NOMO-1 treated with dmso at 0.1 percent for 144 hours (cell line): Measurements from ENCODE around the gene COBLL1.

Experiments
- DNase-seq: peaks from one replicate; lab custom pipeline; 2025; ENCODE audit not compliant: unreplicated experiment; lab: John Stamatoyannopoulos, UW

The COBLL1 gene

GRCh38 chr2:164757934-164758695 lies 83.5 kb downstream of the COBLL1 start:
- no peak for DNase-seq

GRCh38 chr2:164756773-164757172 lies 84.8 kb downstream of the COBLL1 start:
- no peak for DNase-seq

GRCh38 chr2:164755952-164756351 lies 85.7 kb downstream of the COBLL1 start:
- no peak for DNase-seq

GRCh38 chr2:164754157-164755093 lies 87.2 kb downstream of the COBLL1 start:
- DNase-seq, result no peak

GRCh38 chr2:164752956-164753355 lies 88.7 kb downstream of the COBLL1 start:
- no peak for DNase-seq

GRCh38 chr2:164747783-164748433 lies 93.7 kb downstream of the COBLL1 start:
- DNase-seq, result no peak

GRCh38 chr2:164747140-164747539 lies 94.5 kb downstream of the COBLL1 start:
- no peak for DNase-seq

GRCh38 chr2:164746713-164747112 lies 94.9 kb downstream of the COBLL1 start:
- DNase-seq, result no peak

GRCh38 chr2:164745012-164745797 lies 96.4 kb downstream of the COBLL1 start:
- no peak for DNase-seq

- no peak for DNase-seq
These were observed 98.8 kb downstream of the COBLL1 start for GRCh38 chr2:164742738-164743317.

GRCh38 chr2:164739966-164740365 lies 101.7 kb downstream of the COBLL1 start:
- DNase-seq, result no peak

GRCh38 chr2:164737612-164738081 lies 104.0 kb downstream of the COBLL1 start:
- peak; percentile 12 for DNase-seq

- no peak for DNase-seq
These were observed 106.2 kb downstream of the COBLL1 start for GRCh38 chr2:164735309-164735919.

- no peak for DNase-seq
These were observed 107.4 kb downstream of the COBLL1 start for GRCh38 chr2:164734196-164734595.

GRCh38 chr2:164725542-164725941 lies 116.1 kb downstream of the COBLL1 start:
- DNase-seq, result no peak

- DNase-seq, result no peak
These were observed 118.8 kb downstream of the COBLL1 start for GRCh38 chr2:164722616-164723338.

- no peak for DNase-seq
These were observed 120.2 kb downstream of the COBLL1 start for GRCh38 chr2:164721430-164721829.

GRCh38 chr2:164719996-164720941 lies 121.4 kb downstream of the COBLL1 start:
- DNase-seq, result no peak
